GM21367 (cell line): ENCODE data around the gene NRAP.
"Not testable (repeated sequence)": the region's sequence is repeated elsewhere in the genome, so short reads cannot be mapped to it uniquely, and the experiment has no call there.

ENCODE experiments used
- ATAC-seq: cut with Tn5 transposase; IDR thresholded peaks from one replicate; pipeline ENCODE4 v1.9.1; 2021; ENCODE audit not compliant: unreplicated experiment

NRAP gene

DNA sequence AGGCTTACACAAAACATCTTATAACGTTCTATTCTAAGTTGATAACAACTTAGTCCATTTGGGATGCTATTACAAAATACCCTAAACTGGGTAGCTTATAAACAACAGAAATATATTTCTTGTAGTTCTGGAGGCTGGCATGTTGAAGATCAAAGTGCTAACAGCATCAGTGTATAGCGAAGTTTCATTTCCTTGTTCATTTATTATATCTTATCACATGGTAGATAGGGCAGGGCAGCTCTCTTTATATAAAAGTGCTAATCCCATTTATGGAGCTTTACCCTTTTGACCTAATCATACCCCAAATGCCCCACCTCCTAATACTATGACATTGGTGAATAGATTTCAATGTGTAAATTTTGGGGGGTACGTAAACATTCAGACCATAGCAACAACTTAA lies 22.2 kb upstream of the NRAP start:
- ATAC-seq = no peak

- ATAC-seq = no peak
Measured at GRCh38 chr10:113683300-113683699, 19.5 kb upstream of the NRAP start.

GRCh38 chr10:113681533-113682470 lies 18.0 kb upstream of the NRAP start:
- ATAC-seq = peak; percentile 56

GRCh38 chr10:113680190-113681111 lies 16.6 kb upstream of the NRAP start:
- peak; percentile 14 for ATAC-seq

- ATAC-seq = peak; percentile 60
Measured at GRCh38 chr10:113679463-113680189, 15.8 kb upstream of the NRAP start, which contains the start of gene CASP7. Gene CASP7, plus strand, starts transcription at chr10:113679912. Its CDS starts 17,582 bp downstream, at chr10:113697494.

DNA sequence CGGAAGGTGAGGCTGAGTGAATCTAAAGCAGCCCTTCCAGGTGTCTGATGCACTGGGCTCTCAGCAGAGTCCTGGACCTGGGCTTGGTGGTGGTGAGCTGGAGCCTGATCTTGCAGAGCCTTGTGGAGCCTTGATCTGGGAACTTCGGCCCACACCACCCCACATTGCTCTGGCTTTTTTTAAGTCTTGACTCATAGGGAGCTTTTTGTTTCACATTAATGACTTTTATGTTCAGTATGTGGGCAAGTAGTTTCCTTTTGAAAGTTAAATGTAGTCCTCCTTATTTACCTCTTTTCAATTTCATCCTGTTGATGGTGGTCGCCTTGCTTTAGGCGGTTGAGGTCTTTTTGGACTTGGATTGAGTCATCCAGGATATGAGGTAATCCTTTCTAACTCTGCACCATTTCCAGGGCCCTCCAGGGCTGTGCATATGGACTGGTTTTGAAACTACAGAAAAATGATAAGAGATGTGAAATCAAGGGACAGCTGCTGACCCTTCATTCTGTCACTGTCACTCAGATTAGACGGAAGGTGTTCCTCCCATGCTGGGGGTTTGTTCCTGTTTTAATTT lies 2.9 kb upstream of the NRAP start:
- no peak for ATAC-seq

GRCh38 chr10:113665806-113666354 lies 2.0 kb upstream of the NRAP start:
- ATAC-seq = no peak

- no peak for ATAC-seq
Measured at GRCh38 chr10:113665352-113665751, 1.5 kb upstream of the NRAP start.

DNA sequence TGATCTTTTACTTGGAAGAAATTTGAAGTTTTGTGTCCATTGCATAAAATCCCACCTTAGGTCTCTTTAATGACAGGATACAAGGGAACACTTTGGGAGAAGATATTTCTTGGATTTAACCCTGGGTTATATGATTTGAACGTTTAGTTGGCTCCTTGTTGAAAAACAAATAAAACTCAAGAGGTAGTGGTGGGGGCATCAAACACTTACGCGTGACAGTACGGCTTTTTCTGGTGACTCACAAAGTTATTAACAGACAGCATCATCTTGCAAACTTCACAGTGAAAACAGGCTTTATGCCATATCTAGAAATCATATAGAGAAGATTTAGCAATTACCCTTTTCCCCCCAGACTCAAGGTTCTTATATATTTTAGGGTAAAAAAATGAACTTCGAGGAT lies 699 bp downstream of the NRAP start:
- ATAC-seq = no peak

DNA sequence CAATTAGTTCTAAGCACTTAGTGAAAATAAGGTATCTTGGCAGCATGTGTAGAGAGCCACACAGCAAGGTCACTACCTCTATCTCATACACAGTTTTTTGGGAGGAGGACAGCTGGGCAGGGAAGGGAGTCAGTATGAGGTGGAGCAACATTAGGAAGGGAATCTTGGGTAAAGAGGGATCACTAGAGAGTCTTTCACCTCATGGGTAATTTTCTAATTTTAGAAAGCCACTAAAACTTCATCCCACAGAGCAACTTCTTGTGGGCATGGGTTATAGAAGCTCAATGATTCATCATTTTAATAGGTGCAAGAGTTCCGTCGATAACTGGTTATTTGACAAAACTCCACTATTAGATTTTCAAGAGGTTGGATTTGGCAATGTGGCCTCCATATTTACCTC lies 2.5 kb downstream of the NRAP start:
- no peak for ATAC-seq

- no peak for ATAC-seq
Measured at GRCh38 chr10:113657544-113657943, 6.3 kb downstream of the NRAP start.

- no peak for ATAC-seq
Measured at GRCh38 chr10:113656896-113657295, 6.9 kb downstream of the NRAP start.

GRCh38 chr10:113652456-113652855 lies 11.4 kb downstream of the NRAP start:
- ATAC-seq = not testable (repeated sequence)

DNA sequence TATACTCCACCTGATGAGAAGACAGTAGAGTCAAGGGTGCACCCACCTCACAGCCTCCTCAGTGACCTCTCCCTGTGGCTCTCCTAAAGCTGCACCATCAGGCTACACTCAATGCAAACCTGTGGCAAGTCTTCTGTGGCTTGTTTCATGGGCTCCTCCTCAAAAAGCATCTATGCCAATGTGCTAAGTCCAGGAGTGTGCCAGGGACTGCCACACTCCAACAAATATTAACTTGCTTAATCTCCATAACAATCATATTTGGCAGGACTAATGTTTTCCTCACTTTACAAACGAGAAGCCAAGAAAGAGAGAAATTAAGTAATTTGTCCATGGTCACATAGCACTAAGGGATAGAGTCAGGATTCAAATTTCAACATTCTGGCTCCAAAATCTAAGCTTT lies 11.9 kb downstream of the NRAP start:
- no peak for ATAC-seq

DNA sequence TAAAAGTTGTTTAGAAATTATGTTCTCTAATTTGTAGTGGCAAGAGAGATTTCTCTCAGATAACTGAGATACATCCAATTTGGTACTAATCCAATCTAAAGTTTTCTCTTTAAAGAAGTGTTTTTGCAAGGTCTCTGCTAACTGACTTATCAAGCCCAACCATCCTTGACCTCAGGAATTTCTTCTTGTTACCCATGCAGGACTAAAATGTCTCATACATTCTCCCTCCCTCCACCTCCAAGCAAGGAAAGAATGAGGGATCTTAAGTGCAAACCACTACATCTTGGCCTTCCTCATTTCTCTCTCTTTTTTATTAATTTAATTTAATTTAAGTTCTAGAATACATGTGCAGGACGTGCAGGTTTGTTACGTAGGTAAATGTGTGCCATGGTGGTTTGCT lies 12.8 kb downstream of the NRAP start:
- no peak for ATAC-seq

DNA sequence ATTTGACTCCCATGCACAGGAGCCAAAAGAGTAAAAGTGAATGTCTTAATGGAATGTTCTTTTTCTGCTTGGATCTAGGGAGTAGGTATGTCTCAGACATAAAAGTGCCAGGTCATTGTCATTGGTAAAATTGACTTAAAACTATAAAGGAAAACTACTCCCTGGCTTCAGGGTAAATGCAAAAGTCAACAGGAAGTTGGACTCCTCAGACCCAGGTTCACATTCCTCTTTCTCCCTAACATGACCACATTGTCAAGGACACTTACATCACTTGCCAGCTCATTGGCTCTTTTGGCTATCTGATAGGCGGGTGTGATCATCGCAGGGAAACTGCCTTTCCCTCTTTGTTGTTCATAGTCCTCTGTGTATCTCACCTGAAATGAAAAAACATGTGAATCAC lies 13.7 kb downstream of the NRAP start:
- ATAC-seq = no peak

DNA sequence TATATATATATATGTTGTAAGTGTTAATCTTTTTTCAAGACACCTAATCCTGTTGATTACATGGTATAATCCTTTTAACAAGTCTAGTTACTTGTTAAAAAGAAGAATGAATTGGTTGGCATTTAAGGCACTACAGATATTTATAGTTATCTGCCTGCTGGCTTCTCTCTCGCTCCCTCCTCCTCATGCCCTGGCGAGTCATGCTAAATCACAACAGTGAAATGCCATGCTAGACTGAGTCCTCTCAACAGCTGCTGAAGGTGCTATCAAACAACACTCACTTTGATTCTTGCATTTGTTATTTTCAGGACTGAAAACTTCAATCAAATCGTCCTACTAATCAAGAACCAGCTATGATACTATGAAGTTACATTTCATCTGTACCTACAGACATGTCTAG lies 15.4 kb downstream of the NRAP start:
- ATAC-seq = no peak

- ATAC-seq = no peak
Measured at GRCh38 chr10:113647812-113648211, 16.0 kb downstream of the NRAP start.

DNA sequence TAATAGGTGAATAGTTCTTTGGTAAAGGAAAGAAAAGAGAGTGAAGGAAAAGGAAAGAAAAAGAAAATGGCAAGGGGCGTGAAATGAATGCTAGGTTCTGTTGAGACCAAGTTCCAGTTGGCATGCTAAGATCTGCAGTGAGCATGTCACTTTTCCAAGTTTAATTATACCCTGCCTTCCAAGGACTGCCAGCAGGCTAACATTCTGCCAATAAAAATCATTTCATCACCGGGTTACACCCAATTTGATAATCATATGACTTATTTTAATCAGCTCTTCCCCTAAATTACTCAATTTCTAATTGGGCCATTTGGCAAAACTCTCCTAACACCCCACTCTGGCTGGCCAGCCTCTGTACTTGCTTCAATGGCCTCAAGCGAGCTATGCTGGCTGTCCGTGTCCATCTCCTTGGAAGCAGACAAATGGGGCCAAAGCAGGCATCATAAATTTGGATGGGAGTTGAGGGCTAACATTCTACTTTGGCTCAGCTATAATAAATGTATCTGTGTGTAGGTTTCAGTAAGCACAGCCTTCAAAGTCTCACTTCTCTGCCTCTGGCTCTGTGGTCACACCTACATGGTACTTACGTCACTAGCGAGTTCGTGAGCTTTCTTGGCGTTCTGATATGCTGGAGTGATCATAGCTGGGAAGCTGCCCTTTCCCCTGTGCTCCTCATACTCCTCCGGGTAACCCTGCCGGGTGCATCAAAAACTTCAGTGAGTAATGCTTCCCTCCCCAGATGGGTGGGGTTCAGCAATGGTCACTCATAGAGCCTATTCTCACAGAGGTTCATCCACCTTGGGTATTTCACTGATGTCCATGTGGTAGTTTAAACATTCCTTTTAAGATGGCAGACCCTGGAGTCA lies 17.3 kb downstream of the NRAP start:
- no peak for ATAC-seq
